WTC11 (cell line): ENCODE data around the gene SLC39A5. TPM values are rescaled to one million over a fixed set of nuclear protein-coding genes. Genes with fewer than 3 reads are reported as not detected.

Source experiments
- ATAC-seq: fragments of 200-7000 bp; cut with Tn5 transposase; 2 replicates; pipeline ENCODE4 v1.10.0; 2021; ENCODE audit warnings: mild to moderate bottlenecking, moderate library complexity
- CTCF ChIA-PET: fragments of 300-600 bp; sonication (Branson Sonifier 250); formaldehyde crosslinking; loops from one replicate; lab custom pipeline; 2021; ENCODE audit warnings: antibody characterized with exemption; lab: Charles Lee
- POLR2A ChIA-PET: fragments of 350-600 bp; sonication (Branson Sonifier 250); formaldehyde crosslinking; loops from one replicate; lab custom pipeline; 2021; ENCODE audit warnings: antibody characterized with exemption; lab: Charles Lee
- DNase-seq: peaks from one replicate; pipeline ENCODE4 v3.0.0; 2021; ENCODE audit warnings: low spot score
- H3K27ac Mint-ChIP-seq: 2 replicates; pipeline ENCODE4 v1.8.0; 2021; ENCODE audit warnings: mixed read lengths
- H3K27me3 Mint-ChIP-seq: 2 replicates; pipeline ENCODE4 v1.8.0; 2021; ENCODE audit warnings: low read depth, mild to moderate bottlenecking, moderate library complexity, mixed read lengths
- H3K36me3 Mint-ChIP-seq: 2 replicates; pipeline ENCODE4 v1.8.0; 2021; ENCODE audit warnings: mixed read lengths
- H3K4me1 Mint-ChIP-seq: 2 replicates; pipeline ENCODE4 v1.8.0; 2022; ENCODE audit warnings: mixed read lengths
- H3K4me3 Mint-ChIP-seq: 2 replicates; pipeline ENCODE4 v1.8.0; 2021; ENCODE audit warnings: mild to moderate bottlenecking, moderate library complexity, mixed read lengths
- H3K9me3 Mint-ChIP-seq: 2 replicates; pipeline ENCODE4 v1.8.0; 2021; ENCODE audit warnings: mixed read lengths
- AR ChIP-seq: fragments of 250-450 bp; sonication (Bioruptor Pico); IDR thresholded peaks from 2 replicates; pipeline ENCODE4 v1.9.0; 2021; ENCODE audit warnings: mild to moderate bottlenecking
- E2F4 ChIP-seq: sonication (generic); formaldehyde crosslinking; IDR thresholded peaks from 2 replicates; pipeline ENCODE4 v1.8.1; 2022; ENCODE audit warnings: low read depth, mild to moderate bottlenecking, moderate library complexity, missing genetic modification reagents, borderline replicate concordance
- ESRRA ChIP-seq: sonication (generic); formaldehyde crosslinking; IDR thresholded peaks from 2 replicates; pipeline ENCODE4 v1.8.1; 2022; ENCODE audit warnings: mild to moderate bottlenecking, missing genetic modification reagents, borderline replicate concordance
- MYBL2 ChIP-seq: sonication (generic); formaldehyde crosslinking; IDR thresholded peaks from 2 replicates; pipeline ENCODE4 v1.8.1; 2023; ENCODE audit warnings: mild to moderate bottlenecking, moderate library complexity, missing genetic modification reagents
- NFATC4 ChIP-seq: fragments of 250-450 bp; sonication (Bioruptor Pico); IDR thresholded peaks from 2 replicates; pipeline ENCODE4 v1.9.0; 2021; ENCODE audit warnings: mild to moderate bottlenecking
- OVOL2 ChIP-seq: fragments of 250-450 bp; sonication (Bioruptor Pico); IDR thresholded peaks from 2 replicates; pipeline ENCODE4 v1.9.0; 2021; ENCODE audit warnings: mild to moderate bottlenecking, borderline replicate concordance
- SMAD4 ChIP-seq: sonication (generic); formaldehyde crosslinking; IDR thresholded peaks from 2 replicates; pipeline ENCODE4 v1.8.0; 2022; ENCODE audit warnings: mild to moderate bottlenecking, missing genetic modification reagents
- SP1 ChIP-seq: sonication (generic); formaldehyde crosslinking; conservative IDR thresholded peaks from 2 replicates; pipeline ENCODE4 v1.8.1; 2022; ENCODE audit warnings: missing genetic modification reagents
- TCF7 ChIP-seq: sonication (generic); formaldehyde crosslinking; IDR thresholded peaks from 2 replicates; pipeline ENCODE4 v1.8.0; 2022; ENCODE audit warnings: mild to moderate bottlenecking, low read depth, missing genetic modification reagents, moderate library complexity
- USF2 ChIP-seq: sonication (generic); formaldehyde crosslinking; IDR thresholded peaks from 2 replicates; pipeline ENCODE4 v1.8.1; 2023; ENCODE audit warnings: mild to moderate bottlenecking, missing genetic modification reagents, moderate library complexity
- ZNF396 ChIP-seq: fragments of 250-450 bp; sonication (Bioruptor Pico); IDR thresholded peaks from 2 replicates; pipeline ENCODE4 v1.8.0; 2021; ENCODE audit warnings: mild to moderate bottlenecking, moderate library complexity, borderline replicate concordance
- ZNF423 ChIP-seq: fragments of 250-450 bp; sonication (Bioruptor Pico); IDR thresholded peaks from 2 replicates; pipeline ENCODE4 v2.1.2; 2022; ENCODE audit warnings: mild to moderate bottlenecking, moderate library complexity
- total RNA-seq: library from RNA; stranded (reverse); gene quantifications from 3 replicates; pipeline ENCODE4 v1.2.3, GENCODE V29; 2021
- TF ChIP-seq, protein P1 (sequence below): sonication (generic); formaldehyde crosslinking; IDR thresholded peaks from 2 replicates; pipeline ENCODE4 v1.8.1; 2022; ENCODE audit warnings: low read depth, missing genetic modification reagents, borderline replicate concordance
- TF ChIP-seq, protein P2 (sequence below): fragments of 250-450 bp; sonication (Bioruptor Pico); IDR thresholded peaks from 2 replicates; pipeline ENCODE4 v1.8.0; 2021; ENCODE audit warnings: mild to moderate bottlenecking

The SLC39A5 gene
- total RNA-seq, 1 experiment from 2014 or later = 0.26 TPM

GRCh38 chr12:56237552-56237951, 7.7 kb downstream of the SLC39A5 start:
- CTCF ChIA-PET = interaction anchor here (0.8 to 1.7 kb wide), 5 partner anchors 16 to 48 kb away, joined by 3 to 8 read pairs (median 4); partner anchors contain the start of genes ANKRD52, RNF41 and SMARCC2
- peak; percentile 29 for DNase-seq
- peaks cover 23% of the 10 kb centered on the region for H3K36me3 Mint-ChIP-seq

GRCh38 chr12:56241424-56242303, 11.8 kb downstream of the SLC39A5 start:
- peaks cover 52% of the 10 kb centered on the region for H3K36me3 Mint-ChIP-seq
- peaks cover 6% of the 10 kb centered on the region for H3K4me1 Mint-ChIP-seq
- no peak overlapping the region for H3K27ac Mint-ChIP-seq
- no peaks in the 10 kb centered on the region for H3K27me3 Mint-ChIP-seq
- no peaks in the 10 kb centered on the region for H3K9me3 Mint-ChIP-seq
- no peak for ATAC-seq
- ChIA-PET POLR2A (no interaction called here), CTCF (no interaction called here)
- no peak for TF ChIP-seq OVOL2 (CRISPR knock-in tag)
- no peak for TF ChIP-seq AR (CRISPR knock-in tag)
- no peak for TF ChIP-seq SP1
- TF ChIP-seq USF2 (CRISPR knock-in tag) = no peak
- no peak for TF ChIP-seq NFATC4 (CRISPR knock-in tag)
- TF ChIP-seq ESRRA = no peak
- no peak for TF ChIP-seq SMAD4 (CRISPR knock-in tag)
- TF ChIP-seq E2F4 = no peak
- no peak for TF ChIP-seq ZNF396 (CRISPR knock-in tag)
- TF ChIP-seq, protein P1, sequence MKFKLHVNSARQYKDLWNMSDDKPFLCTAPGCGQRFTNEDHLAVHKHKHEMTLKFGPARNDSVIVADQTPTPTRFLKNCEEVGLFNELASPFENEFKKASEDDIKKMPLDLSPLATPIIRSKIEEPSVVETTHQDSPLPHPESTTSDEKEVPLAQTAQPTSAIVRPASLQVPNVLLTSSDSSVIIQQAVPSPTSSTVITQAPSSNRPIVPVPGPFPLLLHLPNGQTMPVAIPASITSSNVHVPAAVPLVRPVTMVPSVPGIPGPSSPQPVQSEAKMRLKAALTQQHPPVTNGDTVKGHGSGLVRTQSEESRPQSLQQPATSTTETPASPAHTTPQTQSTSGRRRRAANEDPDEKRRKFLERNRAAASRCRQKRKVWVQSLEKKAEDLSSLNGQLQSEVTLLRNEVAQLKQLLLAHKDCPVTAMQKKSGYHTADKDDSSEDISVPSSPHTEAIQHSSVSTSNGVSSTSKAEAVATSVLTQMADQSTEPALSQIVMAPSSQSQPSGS (CRISPR knock-in tag) = no peak
- no peak for TF ChIP-seq ZNF423 (CRISPR knock-in tag)
- no peak for TF ChIP-seq MYBL2
- TF ChIP-seq TCF7 (CRISPR knock-in tag) = no peak
- TF ChIP-seq, all 79 proteins: peak for 0
- H3K4me3 Mint-ChIP-seq = no peak overlapping the region
- no peak for DNase-seq

More at GRCh38 chr12:56237552-56237951, 7.7 kb downstream of the SLC39A5 start:
- POLR2A ChIA-PET = interaction anchor here (1.0 to 2.2 kb wide), 2 partner anchors 16 to 75 kb away, joined by 3 to 7 read pairs; partner anchors contain the start of gene RNF41
- Mint-ChIP-seq H3K9me3 (no peaks in the 10 kb centered on the region), H3K4me1 (peaks cover 6% of the 10 kb centered on the region), H3K27me3 (peaks cover 24% of the 10 kb centered on the region), H3K4me3 (no peak overlapping the region), H3K27ac (no peak overlapping the region)
- peak; percentile 73 for ATAC-seq
- TF ChIP-seq MYBL2 = no peak
- TF ChIP-seq, protein P2, sequence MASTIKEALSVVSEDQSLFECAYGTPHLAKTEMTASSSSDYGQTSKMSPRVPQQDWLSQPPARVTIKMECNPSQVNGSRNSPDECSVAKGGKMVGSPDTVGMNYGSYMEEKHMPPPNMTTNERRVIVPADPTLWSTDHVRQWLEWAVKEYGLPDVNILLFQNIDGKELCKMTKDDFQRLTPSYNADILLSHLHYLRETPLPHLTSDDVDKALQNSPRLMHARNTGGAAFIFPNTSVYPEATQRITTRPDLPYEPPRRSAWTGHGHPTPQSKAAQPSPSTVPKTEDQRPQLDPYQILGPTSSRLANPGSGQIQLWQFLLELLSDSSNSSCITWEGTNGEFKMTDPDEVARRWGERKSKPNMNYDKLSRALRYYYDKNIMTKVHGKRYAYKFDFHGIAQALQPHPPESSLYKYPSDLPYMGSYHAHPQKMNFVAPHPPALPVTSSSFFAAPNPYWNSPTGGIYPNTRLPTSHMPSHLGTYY (CRISPR knock-in tag) = no peak
